ENCODE data around the gene SASH1.

GRCh38 chr6:148440877-148441453 lies 98.3 kb downstream of the SASH1 start:
- no peak for TF ChIP-seq GATA3 (IDR thresholded peaks at IDR 0.05; ENCODE audit: low read depth, low read length)
- no peak for TF ChIP-seq GATA2 (IDR thresholded peaks at IDR 0.05; ENCODE audit: low read depth, low read length)

Data from SH-SY5Y (cell line).